Activated CD8-positive, alpha-beta T cell treated with anti-CD3 and anti-CD28 coated beads, Interleukin-2, amount 10 ng/mL, durations not matched to agents 7 days and 5 days (primary cell): Measurements from ENCODE around the gene TPD52L2. TPM values are rescaled to one million over a fixed set of nuclear protein-coding genes. Genes with fewer than 3 reads are reported as not detected.

Experiments used
- ATAC-seq: fragments of 150-1000 bp; cut with Tn5 transposase; one replicate; pipeline ENCODE4 v1.10.0; 2021; ENCODE audit warnings: moderate library complexity
- CTCF ChIA-PET: fragments of 350-600 bp; sonication (Branson Sonifier 250); formaldehyde crosslinking; loops from one replicate; lab custom pipeline; 2021; ENCODE audit warnings: antibody characterized with exemption; lab: Charles Lee
- POLR2A ChIA-PET: fragments of 350-600 bp; sonication (Branson Sonifier 250); formaldehyde crosslinking; loops from one replicate; lab custom pipeline; 2021; ENCODE audit warnings: antibody characterized with exemption; lab: Charles Lee
- DNase-seq: peaks from one replicate; pipeline ENCODE4 v3.0.0-alpha.2; 2020
- H3K27ac Mint-ChIP-seq: one replicate; pipeline ENCODE4 v1.8.0; 2021; ENCODE audit warnings: mild to moderate bottlenecking, mixed read lengths
- H3K27me3 Mint-ChIP-seq: one replicate; pipeline ENCODE4 v1.8.0; 2021; ENCODE audit warnings: low read depth, mixed read lengths
- H3K36me3 Mint-ChIP-seq: one replicate; pipeline ENCODE4 v1.8.0; 2021; ENCODE audit warnings: low read depth, mixed read lengths
- H3K4me1 Mint-ChIP-seq: one replicate; pipeline ENCODE4 v1.8.0; 2021; ENCODE audit warnings: low read depth, mixed read lengths
- H3K4me3 Mint-ChIP-seq: one replicate; pipeline ENCODE4 v1.8.0; 2021; ENCODE audit warnings: mild to moderate bottlenecking, mixed read lengths
- H3K9me3 Mint-ChIP-seq: one replicate; pipeline ENCODE4 v1.8.0; 2022; ENCODE audit warnings: mixed read lengths; ENCODE audit not compliant: insufficient read depth
- total RNA-seq, 2 experiments: library from RNA; stranded (reverse); gene quantifications; one replicate each; pipeline ENCODE4 v1.2.3, GENCODE V29; 2021

The TPD52L2 gene
- total RNA-seq, 2 experiments from 2014 or later, result 35.7 to 40.0 TPM

DNA sequence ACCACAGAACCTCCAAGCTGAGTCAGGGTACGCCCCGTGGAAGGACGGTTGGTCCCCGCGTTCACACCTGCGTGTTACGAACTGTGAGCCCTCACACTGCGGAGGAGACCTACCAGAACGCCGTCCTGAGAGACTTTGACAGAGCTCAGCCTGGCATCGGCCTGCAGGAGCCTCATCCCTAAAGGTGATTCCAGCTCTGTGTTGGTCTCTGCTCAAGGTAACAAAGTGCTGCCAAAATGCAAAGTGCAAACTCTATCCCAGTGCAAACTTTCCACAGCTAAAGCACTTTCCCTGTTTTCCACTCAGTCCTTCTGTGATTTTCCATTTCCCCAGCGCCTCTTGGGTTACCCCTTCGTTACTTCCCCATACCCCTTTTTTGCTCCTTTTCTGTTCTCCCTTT, 25.4 kb upstream of the TPD52L2 start:
- Mint-ChIP-seq H3K9me3 (no peaks in the 10 kb centered on the region), H3K4me3 (no peak overlapping the region), H3K4me1 (peaks cover 21% of the 10 kb centered on the region), H3K36me3 (no peaks in the 10 kb centered on the region), H3K27me3 (peaks cover 19% of the 10 kb centered on the region), H3K27ac (no peak overlapping the region)
- DNase-seq (no peak), ATAC-seq (no peak)
- ChIA-PET POLR2A (no interaction called here), CTCF (no interaction called here)

DNA sequence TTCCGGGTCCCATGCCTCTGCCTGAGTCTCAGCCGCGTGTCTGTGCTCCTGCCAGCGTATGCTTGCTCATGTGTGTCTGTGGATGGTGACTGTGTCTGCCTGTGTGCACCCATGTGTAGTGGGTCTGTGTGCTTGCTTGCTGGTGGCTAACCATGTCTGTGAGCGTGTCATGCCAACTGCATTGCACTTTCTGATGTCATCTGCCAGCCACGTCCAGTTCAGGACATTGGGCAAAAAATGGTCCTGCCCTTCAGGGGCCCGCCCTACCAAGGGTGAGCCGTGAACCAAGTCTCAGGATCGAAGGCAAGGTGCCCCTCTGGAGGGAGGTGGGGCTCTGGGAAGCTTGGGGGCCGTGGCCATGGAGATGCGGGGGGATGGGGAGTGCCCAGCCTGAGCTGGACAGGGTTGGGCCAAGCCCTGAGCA, 24.7 kb upstream of the TPD52L2 start:
- CTCF ChIA-PET, result no interaction called here
- H3K4me3 Mint-ChIP-seq, result no peak overlapping the region
- POLR2A ChIA-PET, result interaction anchor here (1.2 kb wide), 1 partner anchor 15 kb away, joined by 3 read pairs; no protein-coding TSS in a partner anchor
- H3K27me3 Mint-ChIP-seq, result peaks cover 24% of the 10 kb centered on the region
- no peaks in the 10 kb centered on the region for H3K36me3 Mint-ChIP-seq
- ATAC-seq, result no peak
- DNase-seq, result no peak
- H3K9me3 Mint-ChIP-seq, result no peaks in the 10 kb centered on the region
- H3K27ac Mint-ChIP-seq, result no peak overlapping the region
- H3K4me1 Mint-ChIP-seq, result peaks cover 27% of the 10 kb centered on the region

DNA sequence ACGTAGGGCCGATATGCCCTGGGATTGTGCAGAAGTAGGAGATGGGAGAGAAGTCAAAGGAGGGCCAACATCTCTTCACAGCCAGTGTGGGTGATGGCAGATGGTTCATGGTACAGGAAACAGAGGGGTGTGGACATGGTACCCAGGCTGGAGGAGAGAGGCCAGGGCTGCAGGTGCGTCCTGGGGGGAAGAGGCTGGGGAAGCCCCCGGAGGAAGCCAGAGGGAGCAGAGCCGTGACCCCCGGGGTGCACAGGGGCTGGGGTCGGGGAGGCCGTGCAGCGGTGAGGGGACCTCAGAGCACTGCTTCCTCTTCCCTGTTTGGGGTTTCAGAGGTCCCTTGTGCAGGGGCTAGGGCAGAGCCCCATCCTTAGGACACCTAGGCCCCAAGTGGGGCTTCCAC, 22.8 kb upstream of the TPD52L2 start:
- H3K9me3 Mint-ChIP-seq, result no peaks in the 10 kb centered on the region
- peaks cover 26% of the 10 kb centered on the region for H3K27me3 Mint-ChIP-seq
- CTCF ChIA-PET, result no interaction called here
- POLR2A ChIA-PET, result no interaction called here
- peak overlapping the region; percentile 5 for H3K27ac Mint-ChIP-seq
- H3K36me3 Mint-ChIP-seq, result no peaks in the 10 kb centered on the region
- H3K4me3 Mint-ChIP-seq, result no peak overlapping the region
- ATAC-seq, result no peak
- peaks cover 30% of the 10 kb centered on the region for H3K4me1 Mint-ChIP-seq
- DNase-seq, result no peak

DNA sequence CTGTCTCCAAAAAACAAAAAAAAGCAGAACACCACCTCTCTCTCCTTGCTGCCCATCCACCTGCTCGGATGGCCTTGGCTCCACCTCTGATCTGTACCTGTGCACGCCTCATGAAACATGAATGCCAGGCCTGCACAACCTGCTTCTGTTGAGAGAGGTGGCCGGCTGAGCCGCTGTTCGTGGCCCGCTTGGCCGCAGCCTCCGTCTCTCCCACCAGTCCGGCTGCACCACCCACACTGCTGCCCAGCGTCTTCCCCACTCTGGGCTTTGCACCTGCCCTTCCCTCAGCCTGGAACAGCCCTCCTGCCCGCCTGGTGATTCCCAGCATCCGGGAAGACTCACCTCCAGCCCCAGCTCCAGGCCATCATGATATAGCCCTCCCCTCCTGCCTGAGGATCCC, 21.8 kb upstream of the TPD52L2 start:
- no peak for DNase-seq
- Mint-ChIP-seq H3K27ac (no peak overlapping the region), H3K36me3 (no peaks in the 10 kb centered on the region), H3K9me3 (no peaks in the 10 kb centered on the region), H3K27me3 (peaks cover 26% of the 10 kb centered on the region), H3K4me1 (peaks cover 29% of the 10 kb centered on the region), H3K4me3 (no peak overlapping the region)
- ATAC-seq, result no peak
- POLR2A ChIA-PET, result no interaction called here
- CTCF ChIA-PET, result no interaction called here

DNA sequence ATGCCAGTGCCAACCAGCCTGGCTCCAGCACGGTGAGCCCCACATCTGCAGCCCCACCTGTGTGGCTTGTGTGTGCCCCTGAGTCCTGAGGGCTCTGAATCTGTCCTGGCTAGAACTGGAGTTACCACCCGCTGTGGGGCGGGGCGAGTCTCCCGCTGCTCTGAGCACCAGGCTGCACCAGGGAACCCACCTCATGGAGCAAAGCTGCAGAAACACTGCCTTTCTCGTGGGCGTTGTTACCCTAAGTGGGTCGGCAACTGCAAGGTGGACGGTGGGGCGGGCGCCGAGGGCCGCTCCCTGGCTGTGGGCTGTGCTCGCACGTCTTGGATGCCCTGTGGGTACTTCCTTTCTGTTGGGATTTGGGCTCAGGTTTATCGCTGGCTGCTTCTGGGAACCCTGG, 21.3 kb upstream of the TPD52L2 start:
- POLR2A ChIA-PET, result no interaction called here
- ATAC-seq, result no peak
- CTCF ChIA-PET, result no interaction called here
- H3K36me3 Mint-ChIP-seq, result no peaks in the 10 kb centered on the region
- DNase-seq, result no peak
- H3K4me3 Mint-ChIP-seq, result no peak overlapping the region
- H3K9me3 Mint-ChIP-seq, result no peaks in the 10 kb centered on the region
- peaks cover 29% of the 10 kb centered on the region for H3K4me1 Mint-ChIP-seq
- H3K27me3 Mint-ChIP-seq, result peaks cover 26% of the 10 kb centered on the region
- no peak overlapping the region for H3K27ac Mint-ChIP-seq

DNA sequence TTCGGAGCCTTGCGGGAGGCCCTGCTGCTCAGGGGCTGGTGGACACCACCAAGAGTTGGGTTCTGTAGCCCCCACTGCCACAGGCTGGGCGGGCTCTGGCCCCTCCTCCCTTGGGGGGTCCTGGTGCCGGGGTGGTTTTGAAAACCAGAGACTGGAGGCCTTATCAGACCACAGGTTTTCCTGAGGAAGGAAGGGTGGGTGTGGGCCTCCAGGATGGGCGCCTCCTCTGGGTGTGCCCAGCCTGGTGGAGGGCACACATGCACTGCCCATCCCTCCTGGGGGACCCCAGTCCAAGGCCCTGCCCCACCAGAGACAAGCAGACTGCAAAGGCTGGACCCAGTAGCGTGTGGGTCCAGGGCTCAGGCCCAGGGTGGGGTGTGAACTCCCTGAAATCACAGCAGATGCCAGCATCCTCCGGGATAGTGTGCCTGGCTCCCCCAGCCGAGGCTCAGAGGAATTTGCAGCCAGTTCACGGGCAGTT, 20.5 kb upstream of the TPD52L2 start:
- Mint-ChIP-seq H3K36me3 (no peaks in the 10 kb centered on the region), H3K4me1 (peaks cover 29% of the 10 kb centered on the region), H3K4me3 (no peak overlapping the region), H3K27ac (no peak overlapping the region), H3K9me3 (no peaks in the 10 kb centered on the region), H3K27me3 (peaks cover 26% of the 10 kb centered on the region)
- ChIA-PET POLR2A (no interaction called here), CTCF (interaction anchor here (0.8 kb wide), 1 partner anchor 136 kb away, joined by 3 read pairs; the partner anchor contains the start of gene ZGPAT)
- ATAC-seq, result no peak
- no peak for DNase-seq

GRCh38 chr20:63846128-63846771, 18.8 kb upstream of the TPD52L2 start:
- Mint-ChIP-seq H3K4me3 (no peak overlapping the region), H3K27me3 (peaks cover 29% of the 10 kb centered on the region), H3K4me1 (peaks cover 38% of the 10 kb centered on the region), H3K36me3 (no peaks in the 10 kb centered on the region), H3K9me3 (no peaks in the 10 kb centered on the region), H3K27ac (no peak overlapping the region)
- ChIA-PET CTCF (no interaction called here), POLR2A (no interaction called here)
- ATAC-seq, result peak; percentile 16
- DNase-seq, result no peak

- Mint-ChIP-seq H3K27me3 (peaks cover 29% of the 10 kb centered on the region), H3K36me3 (no peaks in the 10 kb centered on the region), H3K4me1 (peaks cover 40% of the 10 kb centered on the region), H3K27ac (no peak overlapping the region), H3K4me3 (no peak overlapping the region), H3K9me3 (no peaks in the 10 kb centered on the region)
- ChIA-PET POLR2A (no interaction called here), CTCF (no interaction called here)
- DNase-seq (no peak), ATAC-seq (no peak)
Observed at GRCh38 chr20:63846888-63847236, 18.2 kb upstream of the TPD52L2 start.

- DNase-seq, result peak; percentile 37
- ChIA-PET POLR2A (no interaction called here), CTCF (interaction anchor here (1.0 to 1.1 kb wide), 2 partner anchors 16 to 140 kb away, joined by 3 to 4 read pairs; partner anchors contain the start of genes ARFRP1 and ZGPAT)
Observed at GRCh38 chr20:63847237-63848002, 17.6 kb upstream of the TPD52L2 start.

GRCh38 chr20:63848003-63848911, 16.8 kb upstream of the TPD52L2 start:
- DNase-seq (no peak), ATAC-seq (no peak)
- no peak overlapping the region for H3K27ac Mint-ChIP-seq
- H3K4me3 Mint-ChIP-seq, result no peak overlapping the region
- H3K9me3 Mint-ChIP-seq, result no peaks in the 10 kb centered on the region
- H3K36me3 Mint-ChIP-seq, result no peaks in the 10 kb centered on the region
- ChIA-PET CTCF (interaction anchor here (1.0 to 1.1 kb wide), 2 partner anchors 16 to 141 kb away, joined by 3 to 4 read pairs; partner anchors contain the start of genes ARFRP1 and ZGPAT), POLR2A (no interaction called here)
- H3K4me1 Mint-ChIP-seq, result peaks cover 37% of the 10 kb centered on the region
- peaks cover 26% of the 10 kb centered on the region for H3K27me3 Mint-ChIP-seq

More at GRCh38 chr20:63847237-63848002, 17.6 kb upstream of the TPD52L2 start:
- Mint-ChIP-seq H3K9me3 (no peaks in the 10 kb centered on the region), H3K27me3 (peaks cover 28% of the 10 kb centered on the region), H3K4me1 (peaks cover 37% of the 10 kb centered on the region), H3K4me3 (no peak overlapping the region), H3K27ac (no peak overlapping the region), H3K36me3 (no peaks in the 10 kb centered on the region)
- no peak for ATAC-seq

- H3K36me3 Mint-ChIP-seq, result no peaks in the 10 kb centered on the region
- H3K27me3 Mint-ChIP-seq, result peaks cover 11% of the 10 kb centered on the region
- peaks cover 20% of the 10 kb centered on the region for H3K4me1 Mint-ChIP-seq
- no peak overlapping the region for H3K4me3 Mint-ChIP-seq
- no peak for ATAC-seq
- DNase-seq, result no peak
- no peaks in the 10 kb centered on the region for H3K9me3 Mint-ChIP-seq
- CTCF ChIA-PET, result interaction anchor here (0.9 to 1.2 kb wide), 2 partner anchors 13 to 14 kb away, joined by 3 read pairs; partner anchors contain the start of gene TPD52L2
- H3K27ac Mint-ChIP-seq, result no peak overlapping the region
- POLR2A ChIA-PET, result interaction anchor here (1.0 kb wide), 1 partner anchor 15 kb away, joined by 3 read pairs; no protein-coding TSS in a partner anchor
Observed at GRCh38 chr20:63850689-63851547, 14.2 kb upstream of the TPD52L2 start.
